Epithelial cell of proximal tubule (primary cell): ENCODE results near the gene TBC1D2B. TPM values are rescaled to one million over a fixed set of nuclear protein-coding genes. Genes with fewer than 3 reads are reported as not detected.

Source experiments
- DNase-seq: peaks from one replicate; pipeline ENCODE4 v3.0.0-alpha.2; 2011; ENCODE audit warnings: low read depth
- H3K4me3 ChIP-seq: 2 replicates; pipeline ENCODE4 v1.5.1; 2011; ENCODE audit warnings: low read depth, mild to moderate bottlenecking, low read length
- total RNA-seq: library from RNA; depleted of rRNA; stranded (reverse); fragments of >200 nt; gene quantifications from 2 replicates; pipeline ENCODE4 v1.2.3, GENCODE V29; 2015
- TF ChIP-seq, protein P1 (sequence below): conservative IDR thresholded peaks from 2 replicates; pipeline ENCODE4 v1.5.1; 2012; ENCODE audit warnings: low read depth, mild to moderate bottlenecking, low read length

Gene TBC1D2B
- total RNA-seq, 1 donor from 2014 or later: 15.0 TPM

DNA sequence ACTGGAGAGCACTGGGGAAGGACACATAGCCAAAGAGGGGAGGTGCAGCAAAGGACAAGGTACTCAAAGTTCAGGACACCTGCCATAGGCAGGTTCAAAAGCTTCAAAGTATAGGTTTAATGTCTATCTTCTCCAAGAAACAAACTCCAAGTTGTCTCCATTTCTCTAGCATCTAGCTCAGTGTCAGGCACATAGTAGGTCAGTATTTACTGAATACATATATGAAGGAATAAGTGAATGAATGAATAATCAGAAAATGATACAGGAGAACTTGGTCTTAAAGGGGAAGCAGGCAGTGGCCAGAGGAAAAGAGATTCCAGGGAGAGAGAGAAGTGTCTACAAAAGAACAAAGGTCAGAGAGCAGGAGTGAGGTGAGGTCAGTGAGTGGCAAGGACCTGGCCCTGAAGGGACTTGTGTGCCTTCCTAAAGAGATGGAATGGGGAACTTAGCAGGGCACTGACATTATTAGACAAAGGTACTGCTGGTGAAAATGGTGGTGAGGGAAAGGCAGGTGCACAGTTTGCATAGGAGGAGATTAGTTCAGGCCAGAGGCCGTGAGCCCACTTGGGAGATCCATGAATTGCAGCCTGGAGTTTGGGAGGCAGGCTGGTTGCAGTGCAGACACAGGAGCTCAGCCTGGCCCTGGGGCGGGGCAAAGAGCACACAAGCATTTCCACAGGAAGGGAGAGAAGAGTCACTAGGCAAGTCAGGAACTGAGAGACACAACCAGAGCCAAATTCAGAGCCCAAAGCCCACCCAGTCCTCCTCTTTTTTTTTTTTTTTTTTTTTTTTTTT lies 21.4 kb downstream of the TBC1D2B start:
- H3K4me3 ChIP-seq: peak overlapping the region; percentile 12
- TF ChIP-seq, protein P1, sequence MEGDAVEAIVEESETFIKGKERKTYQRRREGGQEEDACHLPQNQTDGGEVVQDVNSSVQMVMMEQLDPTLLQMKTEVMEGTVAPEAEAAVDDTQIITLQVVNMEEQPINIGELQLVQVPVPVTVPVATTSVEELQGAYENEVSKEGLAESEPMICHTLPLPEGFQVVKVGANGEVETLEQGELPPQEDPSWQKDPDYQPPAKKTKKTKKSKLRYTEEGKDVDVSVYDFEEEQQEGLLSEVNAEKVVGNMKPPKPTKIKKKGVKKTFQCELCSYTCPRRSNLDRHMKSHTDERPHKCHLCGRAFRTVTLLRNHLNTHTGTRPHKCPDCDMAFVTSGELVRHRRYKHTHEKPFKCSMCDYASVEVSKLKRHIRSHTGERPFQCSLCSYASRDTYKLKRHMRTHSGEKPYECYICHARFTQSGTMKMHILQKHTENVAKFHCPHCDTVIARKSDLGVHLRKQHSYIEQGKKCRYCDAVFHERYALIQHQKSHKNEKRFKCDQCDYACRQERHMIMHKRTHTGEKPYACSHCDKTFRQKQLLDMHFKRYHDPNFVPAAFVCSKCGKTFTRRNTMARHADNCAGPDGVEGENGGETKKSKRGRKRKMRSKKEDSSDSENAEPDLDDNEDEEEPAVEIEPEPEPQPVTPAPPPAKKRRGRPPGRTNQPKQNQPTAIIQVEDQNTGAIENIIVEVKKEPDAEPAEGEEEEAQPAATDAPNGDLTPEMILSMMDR: no peak
- DNase-seq: no peak

DNA sequence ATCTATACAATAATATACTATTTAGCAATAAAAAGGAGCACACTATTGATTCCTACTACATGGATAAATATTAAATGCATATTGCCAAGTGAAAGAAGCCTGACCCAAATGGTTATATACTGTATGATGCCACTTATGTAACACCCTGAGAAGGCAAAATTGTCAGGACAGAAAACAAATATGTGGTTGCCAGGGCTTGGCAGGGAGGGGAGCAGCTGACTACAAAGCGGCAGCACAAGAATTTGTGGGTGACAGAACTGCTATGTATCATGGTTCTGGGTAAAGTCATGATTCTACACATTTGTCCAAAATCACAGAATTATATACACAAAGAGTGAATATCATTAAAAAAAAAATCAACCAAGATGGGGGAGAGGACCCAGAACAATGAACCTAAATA lies 22.5 kb downstream of the TBC1D2B start:
- TF ChIP-seq, protein P1: no peak
- H3K4me3 ChIP-seq: no peak overlapping the region
- DNase-seq: no peak

DNA sequence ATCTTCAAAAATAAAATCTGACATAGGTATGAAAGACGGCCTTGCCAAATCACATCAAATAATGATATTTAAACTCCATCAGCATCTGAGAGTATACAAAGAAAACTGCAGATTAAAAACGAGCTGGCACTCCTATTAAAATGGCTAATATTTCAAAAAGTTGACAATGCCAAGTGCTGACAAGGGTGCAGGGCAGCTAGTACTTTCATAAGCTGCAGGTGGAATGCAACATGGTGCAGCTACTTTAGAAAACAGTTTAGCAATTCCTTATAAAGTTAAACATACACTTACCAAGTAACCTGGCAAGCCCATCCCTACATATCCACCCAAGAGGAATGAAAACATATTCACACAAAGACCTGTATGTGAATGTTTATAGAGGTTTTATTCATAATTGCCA lies 23.0 kb downstream of the TBC1D2B start:
- no peak overlapping the region for H3K4me3 ChIP-seq
- no peak for DNase-seq
- TF ChIP-seq, protein P1: no peak

DNA sequence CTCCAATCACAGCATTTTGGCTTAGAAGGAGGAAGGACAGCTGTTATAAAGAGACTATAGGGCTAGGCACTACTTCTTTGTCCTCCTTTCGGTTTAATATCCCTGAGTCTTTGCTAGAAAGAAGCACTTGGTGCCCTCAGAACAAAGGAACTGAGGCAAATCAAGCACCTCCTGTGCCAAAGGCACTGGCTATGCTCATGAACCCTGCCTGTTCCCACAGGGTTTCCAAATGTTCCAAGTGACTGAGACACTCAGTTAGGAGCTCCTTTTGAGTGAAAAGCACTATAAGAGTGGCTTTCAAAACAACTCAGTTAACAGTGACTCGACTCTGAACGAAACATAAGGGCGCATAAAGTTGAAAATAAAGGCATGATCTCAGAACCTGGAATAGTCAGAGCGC lies 25.0 kb downstream of the TBC1D2B start:
- no peak overlapping the region for H3K4me3 ChIP-seq
- DNase-seq: no peak
- TF ChIP-seq, protein P1: no peak

DNA sequence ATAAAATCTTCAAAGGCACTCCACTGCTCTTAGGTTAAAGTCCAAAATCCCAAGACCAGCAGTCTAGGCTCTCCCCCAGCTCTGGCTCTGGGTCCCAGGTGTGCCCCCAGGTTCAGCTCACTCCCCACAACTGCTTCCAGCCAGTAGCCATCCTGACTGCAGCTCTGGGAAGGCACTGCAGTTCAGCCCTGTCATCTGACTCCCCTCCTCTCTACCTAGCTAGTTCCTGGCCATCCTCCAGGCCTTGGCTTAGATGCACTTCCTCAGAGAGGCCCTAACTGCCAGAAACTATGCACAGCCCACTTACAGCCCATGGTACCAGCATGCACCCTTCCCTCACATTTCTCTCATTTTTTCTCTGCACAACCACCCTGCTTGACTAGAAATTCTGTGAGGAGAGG lies 25.5 kb downstream of the TBC1D2B start:
- no peak overlapping the region for H3K4me3 ChIP-seq
- TF ChIP-seq, protein P1: no peak
- no peak for DNase-seq

DNA sequence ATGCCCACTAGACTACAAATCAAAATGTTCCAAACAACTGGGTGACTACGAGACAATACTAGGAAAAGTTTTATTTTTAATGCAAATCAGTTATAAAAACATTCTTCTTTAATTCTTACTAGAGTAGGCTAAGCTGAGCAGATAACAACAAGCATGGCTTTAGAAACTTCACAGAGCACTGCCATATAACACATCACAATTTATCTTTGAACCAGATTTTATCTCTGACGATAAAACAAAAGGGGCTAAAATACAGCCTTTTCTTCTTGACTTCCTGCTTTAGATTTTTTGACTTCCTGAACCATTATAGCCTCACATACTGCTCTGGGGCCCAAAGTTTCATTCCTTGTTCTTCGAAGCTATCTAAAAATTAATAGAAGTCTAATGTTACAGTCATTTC lies 25.9 kb downstream of the TBC1D2B start:
- H3K4me3 ChIP-seq: no peak overlapping the region
- TF ChIP-seq, protein P1: no peak
- no peak for DNase-seq

DNA sequence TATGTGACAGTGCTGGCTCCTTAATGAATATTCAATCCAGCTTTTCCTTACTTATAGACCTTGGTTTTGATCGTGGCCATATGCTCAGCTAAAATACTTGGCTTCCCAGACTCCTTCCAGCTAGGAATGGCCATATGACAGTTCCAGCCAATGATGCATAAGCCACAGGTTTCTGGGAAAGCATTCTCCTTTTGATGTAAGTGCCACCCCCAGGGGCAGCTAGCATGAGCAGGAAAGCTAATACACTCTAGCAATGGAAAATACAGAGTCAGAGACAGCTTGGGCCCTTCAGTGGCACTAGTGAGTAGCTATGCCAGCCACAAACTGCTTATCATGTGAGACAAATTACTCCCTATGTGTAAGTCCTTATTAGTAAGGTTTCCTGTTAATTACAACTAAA lies 26.7 kb downstream of the TBC1D2B start:
- no peak overlapping the region for H3K4me3 ChIP-seq
- DNase-seq: no peak
- TF ChIP-seq, protein P1: no peak
